Measurements from ENCODE around the gene GNAQ. TPM values are rescaled to one million over a fixed set of nuclear protein-coding genes. Genes with fewer than 3 reads are reported as not detected.

Gene GNAQ
- polyA plus RNA-seq, 1 donor (not counting 4 experiments of a cell fraction or from before 2014, with no cell fraction given): 64.3 TPM

DNA sequence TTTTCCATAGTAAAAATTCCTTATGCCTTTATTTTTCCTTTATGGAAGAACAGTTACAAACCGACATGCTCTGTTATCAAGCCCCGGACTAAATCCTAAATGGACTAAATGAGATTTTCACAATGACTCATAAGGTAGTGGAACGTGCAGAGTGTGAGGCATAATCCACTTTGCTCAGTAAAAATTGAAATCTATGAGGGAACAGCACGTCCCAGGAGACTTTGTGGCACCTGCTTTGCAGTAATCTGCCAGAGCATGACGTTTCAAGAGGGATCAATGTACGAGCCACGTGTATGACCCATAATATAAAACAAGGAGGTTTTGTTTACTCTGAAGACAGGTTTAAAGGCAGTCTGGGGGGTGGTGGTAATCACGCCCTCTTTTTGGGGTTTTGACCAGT, 299.7 kb downstream of the GNAQ start:
- H4K20me1 ChIP-seq (ENCODE audit: control insufficient read depth, extremely low read depth, insufficient read depth, low read length): no peaks in the 10 kb centered on the region
- no peak overlapping the region for H3K9ac ChIP-seq (ENCODE audit: control insufficient read depth, extremely low read depth, insufficient read depth, low read length)
- H3K27ac ChIP-seq (ENCODE audit: control insufficient read depth, insufficient read depth, low read length): no peak overlapping the region
- no peaks in the 10 kb centered on the region for H3K27me3 ChIP-seq (ENCODE audit: control insufficient read depth, extremely low read depth, insufficient read depth, low read length)
- no peak overlapping the region for H3K4me3 ChIP-seq (ENCODE audit: control insufficient read depth in 2 of 3, extremely low read depth in 1 of 3, insufficient read depth in 2 of 3, low read depth in 1 of 3, low read length in 3 of 3)
- peaks cover 0 to 4% of the 10 kb centered on the region in 2 experiments for H3K36me3 ChIP-seq (ENCODE audit: control insufficient read depth in 2 of 2, extremely low read depth in 1 of 2, insufficient read depth in 2 of 2, low read length in 2 of 2)
- no peaks in the 10 kb centered on the region for H3K9me3 ChIP-seq (ENCODE audit: control insufficient read depth, low read depth, low read length)
- no peaks in the 10 kb centered on the region for H3K4me1 ChIP-seq (ENCODE audit: control insufficient read depth, extremely low read depth, insufficient read depth, low read length)
- no peak for DNase-seq (ENCODE audit: low read depth, low spot score)
- no peak overlapping the region for H3K4me2 ChIP-seq (ENCODE audit: control insufficient read depth, extremely low read depth, insufficient read depth, low read depth, low read length)
- TF ChIP-seq CTCF (optimal IDR thresholded peaks at IDR 0.05 in 1 of 3, IDR thresholded peaks at IDR 0.05 in 1 of 3, conservative IDR thresholded peaks at IDR 0.05 in 1 of 3; ENCODE audit: extremely low read depth in 1 of 3, insufficient read depth in 2 of 3, low read length in 3 of 3) (no peak), EZH2 (IDR thresholded peaks at IDR 0.05; ENCODE audit: low read length) (no peak)
- no peak overlapping the region for H2AFZ ChIP-seq (ENCODE audit: control insufficient read depth, low read length)
- no peaks in the 10 kb centered on the region for H3K79me2 ChIP-seq (ENCODE audit: control insufficient read depth, insufficient read depth, low read length)
- H3K9me1 ChIP-seq (ENCODE audit: control insufficient read depth, extremely low read depth, insufficient read depth, low read length): no peaks in the 10 kb centered on the region
- dilution Hi-C loops (cut with MboI; ENCODE audit: extremely low pct_ligation_motif_present, low sequenced_read_pairs): no loop called here
- FAIRE-seq: no peak

GRCh38 chr9:77731008-77731698, 300.5 kb downstream of the GNAQ start:
- DNase-seq (ENCODE audit: low read depth, low spot score) (no peak), FAIRE-seq (no peak)
- Histone ChIP-seq H4K20me1 (ENCODE audit: control insufficient read depth, extremely low read depth, insufficient read depth, low read length) (no peaks in the 10 kb centered on the region), H3K4me2 (ENCODE audit: control insufficient read depth, extremely low read depth, insufficient read depth, low read depth, low read length) (no peak overlapping the region), H3K9ac (ENCODE audit: control insufficient read depth, extremely low read depth, insufficient read depth, low read length) (no peak overlapping the region), H3K9me3 (ENCODE audit: control insufficient read depth, low read depth, low read length) (no peaks in the 10 kb centered on the region), H3K27ac (ENCODE audit: control insufficient read depth, insufficient read depth, low read length) (no peak overlapping the region), H3K79me2 (ENCODE audit: control insufficient read depth, insufficient read depth, low read length) (no peaks in the 10 kb centered on the region), H2AFZ (ENCODE audit: control insufficient read depth, low read length) (no peak overlapping the region), H3K4me3 (ENCODE audit: control insufficient read depth in 2 of 3, extremely low read depth in 1 of 3, insufficient read depth in 2 of 3, low read depth in 1 of 3, low read length in 3 of 3) (no peak overlapping the region), H3K27me3 (ENCODE audit: control insufficient read depth, extremely low read depth, insufficient read depth, low read length) (no peaks in the 10 kb centered on the region), H3K36me3 (ENCODE audit: control insufficient read depth in 2 of 2, extremely low read depth in 1 of 2, insufficient read depth in 2 of 2, low read length in 2 of 2) (peaks cover 0 to 4% of the 10 kb centered on the region in 2 experiments), H3K9me1 (ENCODE audit: control insufficient read depth, extremely low read depth, insufficient read depth, low read length) (no peaks in the 10 kb centered on the region), H3K4me1 (ENCODE audit: control insufficient read depth, extremely low read depth, insufficient read depth, low read length) (no peaks in the 10 kb centered on the region)
- dilution Hi-C loops (cut with MboI; ENCODE audit: extremely low pct_ligation_motif_present, low sequenced_read_pairs): no loop called here
- no peak for TF ChIP-seq EZH2 (IDR thresholded peaks at IDR 0.05; ENCODE audit: low read length)

- Histone ChIP-seq H3K9ac (ENCODE audit: control insufficient read depth, extremely low read depth, insufficient read depth, low read length) (no peak overlapping the region), H4K20me1 (ENCODE audit: control insufficient read depth, extremely low read depth, insufficient read depth, low read length) (no peaks in the 10 kb centered on the region), H3K79me2 (ENCODE audit: control insufficient read depth, insufficient read depth, low read length) (no peaks in the 10 kb centered on the region), H3K4me3 (ENCODE audit: control insufficient read depth in 2 of 3, extremely low read depth in 1 of 3, insufficient read depth in 2 of 3, low read depth in 1 of 3, low read length in 3 of 3) (no peak overlapping the region), H3K9me3 (ENCODE audit: control insufficient read depth, low read depth, low read length) (no peaks in the 10 kb centered on the region), H3K36me3 (ENCODE audit: control insufficient read depth in 2 of 2, extremely low read depth in 1 of 2, insufficient read depth in 2 of 2, low read length in 2 of 2) (peaks cover 0 to 9% of the 10 kb centered on the region in 2 experiments), H3K27ac (ENCODE audit: control insufficient read depth, insufficient read depth, low read length) (no peak overlapping the region), H3K4me2 (ENCODE audit: control insufficient read depth, extremely low read depth, insufficient read depth, low read depth, low read length) (no peak overlapping the region), H3K9me1 (ENCODE audit: control insufficient read depth, extremely low read depth, insufficient read depth, low read length) (no peaks in the 10 kb centered on the region), H2AFZ (ENCODE audit: control insufficient read depth, low read length) (no peak overlapping the region), H3K27me3 (ENCODE audit: control insufficient read depth, extremely low read depth, insufficient read depth, low read length) (no peaks in the 10 kb centered on the region), H3K4me1 (ENCODE audit: control insufficient read depth, extremely low read depth, insufficient read depth, low read length) (no peaks in the 10 kb centered on the region)
- no peak for FAIRE-seq
- TF ChIP-seq EZH2 (IDR thresholded peaks at IDR 0.05; ENCODE audit: low read length): no peak
- TF ChIP-seq CTCF (optimal IDR thresholded peaks at IDR 0.05 in 1 of 3, IDR thresholded peaks at IDR 0.05 in 1 of 3, conservative IDR thresholded peaks at IDR 0.05 in 1 of 3; ENCODE audit: extremely low read depth in 1 of 3, insufficient read depth in 2 of 3, low read length in 3 of 3): no peak
- DNase-seq (ENCODE audit: low read depth, low spot score): no peak
- dilution Hi-C loops (cut with MboI; ENCODE audit: extremely low pct_ligation_motif_present, low sequenced_read_pairs): no loop called here
Observed at GRCh38 chr9:77729177-77729576, 302.4 kb downstream of the GNAQ start.

Data from keratinocyte (primary cell).